ENCODE measurements around the gene SMIM11. TPM values are rescaled to one million over a fixed set of nuclear protein-coding genes. Genes with fewer than 3 reads are reported as not detected.

The SMIM11 gene
- total RNA-seq, 4 donors from 2014 or later, result 0.34 to 7.7 (median 4.7) TPM

DNA sequence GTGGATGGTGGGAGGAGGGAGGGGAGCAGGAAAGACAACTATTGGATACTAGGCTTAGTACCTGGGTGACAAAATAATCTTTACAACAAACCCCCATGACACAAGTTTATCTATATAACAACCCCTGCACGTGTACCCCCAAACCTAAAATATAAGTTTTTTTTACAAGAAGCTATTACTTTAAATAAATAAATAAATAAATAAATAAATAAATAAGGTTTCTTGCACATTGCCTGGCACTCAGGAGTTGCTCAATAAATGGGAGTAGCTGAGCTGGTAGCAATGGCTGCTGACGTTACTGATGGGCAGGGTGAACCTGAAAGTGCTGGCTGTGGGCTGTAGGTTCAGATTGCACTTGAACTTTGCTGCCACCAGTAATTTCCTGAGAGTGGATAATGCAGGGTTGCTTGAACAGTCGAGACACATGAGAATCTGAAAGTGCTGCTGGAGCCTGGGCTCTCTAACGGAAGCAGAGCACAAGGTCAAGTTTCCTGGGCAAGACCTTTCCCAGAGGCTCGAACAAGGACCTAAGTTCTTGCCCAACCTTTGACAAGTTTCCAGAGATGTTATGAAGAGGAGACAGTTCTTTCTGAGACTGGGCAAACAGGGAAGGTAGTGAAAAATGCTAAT lies 26.3 kb upstream of the SMIM11 start:
- no peak overlapping the region for H3K4me3 ChIP-seq (ENCODE audit: low read depth, poor library complexity, severe bottlenecking)
- intact Hi-C loops (cut with DNase I; ENCODE audit: low total_unique reads), result loop anchor here (5.0 kb wide), 1 partner anchor 427 kb away; no protein-coding TSS in a partner anchor
- no peak for DNase-seq (ENCODE audit: low spot score in 2 of 2)
- no peak for TF ChIP-seq POLR2A (IDR thresholded peaks at IDR 0.05)
- TF ChIP-seq, protein P1, sequence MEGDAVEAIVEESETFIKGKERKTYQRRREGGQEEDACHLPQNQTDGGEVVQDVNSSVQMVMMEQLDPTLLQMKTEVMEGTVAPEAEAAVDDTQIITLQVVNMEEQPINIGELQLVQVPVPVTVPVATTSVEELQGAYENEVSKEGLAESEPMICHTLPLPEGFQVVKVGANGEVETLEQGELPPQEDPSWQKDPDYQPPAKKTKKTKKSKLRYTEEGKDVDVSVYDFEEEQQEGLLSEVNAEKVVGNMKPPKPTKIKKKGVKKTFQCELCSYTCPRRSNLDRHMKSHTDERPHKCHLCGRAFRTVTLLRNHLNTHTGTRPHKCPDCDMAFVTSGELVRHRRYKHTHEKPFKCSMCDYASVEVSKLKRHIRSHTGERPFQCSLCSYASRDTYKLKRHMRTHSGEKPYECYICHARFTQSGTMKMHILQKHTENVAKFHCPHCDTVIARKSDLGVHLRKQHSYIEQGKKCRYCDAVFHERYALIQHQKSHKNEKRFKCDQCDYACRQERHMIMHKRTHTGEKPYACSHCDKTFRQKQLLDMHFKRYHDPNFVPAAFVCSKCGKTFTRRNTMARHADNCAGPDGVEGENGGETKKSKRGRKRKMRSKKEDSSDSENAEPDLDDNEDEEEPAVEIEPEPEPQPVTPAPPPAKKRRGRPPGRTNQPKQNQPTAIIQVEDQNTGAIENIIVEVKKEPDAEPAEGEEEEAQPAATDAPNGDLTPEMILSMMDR (IDR thresholded peaks at IDR 0.05), result no peak
- 77 to 79% methylated on average over 5 of the region's 5 CpGs for WGBS, 2 donors

- no peak overlapping the region for H3K4me3 ChIP-seq (ENCODE audit: low read depth, poor library complexity, severe bottlenecking)
- WGBS, 2 donors, result 33 to 46% methylated on average over 6 of the region's 6 CpGs
- intact Hi-C loops (cut with DNase I; ENCODE audit: low total_unique reads), result no loop called here
- DNase-seq (ENCODE audit: low spot score in 2 of 2), result no peak
- no peak for TF ChIP-seq POLR2A (IDR thresholded peaks at IDR 0.05)
- TF ChIP-seq, protein P1 (IDR thresholded peaks at IDR 0.05), result no peak
Measured at GRCh38 chr21:34351786-34352241, 23.5 kb upstream of the SMIM11 start.

DNA sequence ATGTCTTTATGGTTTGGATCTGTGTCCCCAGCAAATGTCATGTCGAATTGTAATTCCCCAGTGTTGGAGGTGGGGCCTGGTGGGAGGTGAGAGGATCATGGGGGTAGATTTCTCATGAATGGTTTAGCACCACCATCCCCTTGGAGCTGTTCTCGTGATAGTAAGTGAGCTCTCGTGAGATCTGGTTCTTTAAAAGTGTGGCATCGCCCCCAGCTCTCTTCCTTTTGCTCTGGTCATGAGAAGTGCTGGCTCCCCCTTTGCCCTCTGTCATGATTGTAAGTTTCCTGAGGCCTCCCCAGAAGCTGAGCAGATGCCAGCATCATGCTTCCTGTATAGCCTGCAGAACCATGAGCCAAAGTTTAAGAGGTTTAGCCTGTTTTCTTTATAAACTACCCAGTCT lies 22.8 kb upstream of the SMIM11 start:
- H3K4me3 ChIP-seq (ENCODE audit: low read depth, poor library complexity, severe bottlenecking), result no peak overlapping the region
- WGBS, 2 donors, result 90 to 94% methylated on average over 4 of the region's 4 CpGs
- TF ChIP-seq POLR2A (IDR thresholded peaks at IDR 0.05), result no peak
- TF ChIP-seq, protein P1 (IDR thresholded peaks at IDR 0.05), result no peak
- intact Hi-C loops (cut with DNase I; ENCODE audit: low total_unique reads), result no loop called here
- no peak for DNase-seq (ENCODE audit: low spot score in 2 of 2)

DNA sequence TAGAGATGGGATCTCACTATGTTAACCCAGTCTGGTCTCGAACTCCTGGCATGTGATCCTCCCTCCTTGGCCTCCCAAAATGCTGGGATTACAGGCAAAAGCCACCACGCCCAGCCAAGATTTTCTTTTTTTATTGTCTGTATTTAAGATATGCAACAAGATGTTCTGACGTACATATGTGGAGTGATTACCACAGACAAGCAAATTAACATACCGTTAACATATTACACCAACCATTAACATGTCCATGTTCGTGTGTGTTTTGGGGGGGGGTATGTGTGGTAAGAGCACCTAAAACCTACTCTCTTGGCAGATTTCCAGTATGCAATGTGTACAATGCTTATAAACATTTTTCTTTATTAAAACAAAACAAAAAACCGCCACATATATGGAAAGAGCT lies 22.1 kb upstream of the SMIM11 start:
- WGBS, 2 donors, result 92 to 93% methylated on average over 6 of the region's 6 CpGs
- no peak for DNase-seq (ENCODE audit: low spot score in 2 of 2)
- intact Hi-C loops (cut with DNase I; ENCODE audit: low total_unique reads), result no loop called here
- no peak overlapping the region for H3K4me3 ChIP-seq (ENCODE audit: low read depth, poor library complexity, severe bottlenecking)
- TF ChIP-seq, protein P1 (IDR thresholded peaks at IDR 0.05), result no peak
- TF ChIP-seq POLR2A (IDR thresholded peaks at IDR 0.05), result no peak

- H3K4me3 ChIP-seq (ENCODE audit: low read depth, poor library complexity, severe bottlenecking), result no peak overlapping the region
- intact Hi-C loops (cut with DNase I; ENCODE audit: low total_unique reads), result no loop called here
- no peak for DNase-seq (ENCODE audit: low spot score in 2 of 2)
- no peak for TF ChIP-seq POLR2A (IDR thresholded peaks at IDR 0.05)
- TF ChIP-seq, protein P1 (IDR thresholded peaks at IDR 0.05), result no peak
- WGBS, 2 donors, result 80 to 86% methylated on average over 4 of the region's 4 CpGs
Measured at GRCh38 chr21:34354836-34355235, 20.5 kb upstream of the SMIM11 start.

- TF ChIP-seq, protein P1 (IDR thresholded peaks at IDR 0.05), result no peak
- no peak for TF ChIP-seq POLR2A (IDR thresholded peaks at IDR 0.05)
- no peak for DNase-seq (ENCODE audit: low spot score in 2 of 2)
- intact Hi-C loops (cut with DNase I; ENCODE audit: low total_unique reads), result no loop called here
- 97 to 98% methylated on average over 5 of the region's 5 CpGs for WGBS, 2 donors
- no peak overlapping the region for H3K4me3 ChIP-seq (ENCODE audit: low read depth, poor library complexity, severe bottlenecking)
Measured at GRCh38 chr21:34355570-34355969, 19.7 kb upstream of the SMIM11 start.
